LNCaP clone FGC (cell line): ENCODE results near the gene MYLK3.

ENCODE experiments used
- DNase-seq: peaks from one replicate; pipeline ENCODE4 v3.0.0-alpha.2; 2011; ENCODE audit warnings: low read depth
- H3K4me3 ChIP-seq: 2 replicates; pipeline ENCODE4 v1.5.1; 2011; ENCODE audit warnings: mild to moderate bottlenecking, low read depth, low read length, control low read depth
- TF ChIP-seq, protein P1 (sequence below): IDR thresholded peaks from 2 replicates; pipeline ENCODE4 v1.5.1; 2012; ENCODE audit warnings: mild to moderate bottlenecking; ENCODE audit not compliant: control insufficient read depth, insufficient read depth; ENCODE audit errors: extremely low read depth

MYLK3 gene

DNA sequence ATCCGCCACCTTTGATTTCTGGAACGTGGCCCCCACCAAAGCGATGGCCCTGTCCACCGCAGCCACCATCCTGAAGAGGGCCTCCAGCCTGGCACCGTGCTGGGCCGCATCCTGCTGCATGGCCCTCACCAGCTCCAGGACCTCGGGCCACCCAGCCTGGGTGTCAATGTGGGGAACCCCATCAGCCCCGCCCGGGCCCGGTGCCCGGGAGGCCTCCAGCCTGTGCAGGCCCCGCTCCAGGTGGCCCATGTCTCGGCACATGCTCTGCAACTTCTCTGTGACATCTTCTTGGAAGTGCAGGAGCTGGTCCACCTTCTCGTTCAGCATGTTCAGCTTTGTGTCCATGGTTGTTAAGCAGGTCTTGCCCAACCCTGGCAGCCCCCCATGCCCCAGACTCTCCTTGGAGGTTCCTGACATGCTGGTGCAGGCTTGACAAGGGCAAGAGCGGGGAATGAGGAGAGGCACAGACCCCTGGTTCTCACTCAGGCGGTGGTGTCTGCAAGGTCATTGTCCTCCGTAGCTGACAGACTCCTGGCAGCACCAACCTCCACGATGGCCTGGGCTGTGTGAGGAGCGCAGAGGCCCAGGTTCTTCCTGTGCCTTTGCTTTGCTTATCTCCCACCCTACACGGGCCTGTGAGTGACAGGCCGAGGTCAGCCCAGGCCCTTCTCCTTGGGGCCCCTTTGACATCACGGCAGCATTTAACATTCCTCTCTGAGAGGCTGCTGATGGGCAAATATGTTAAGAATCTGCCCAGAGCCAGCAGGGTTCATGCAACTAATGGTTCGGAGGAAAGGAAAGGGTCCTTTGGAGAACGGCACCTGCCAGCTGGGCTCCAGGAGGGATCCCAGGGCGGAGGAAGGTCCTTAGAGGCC is at the start of gene MYLK3:
MYLK3 (minus strand) TSS at position 568 of the 875 bp plus-strand sequence; CDS start at position 417, 151 bp downstream.
- DNase-seq, result no peak
- H3K4me3 ChIP-seq, result no peak within 1 kb of the TSS
- TF ChIP-seq, protein P1, sequence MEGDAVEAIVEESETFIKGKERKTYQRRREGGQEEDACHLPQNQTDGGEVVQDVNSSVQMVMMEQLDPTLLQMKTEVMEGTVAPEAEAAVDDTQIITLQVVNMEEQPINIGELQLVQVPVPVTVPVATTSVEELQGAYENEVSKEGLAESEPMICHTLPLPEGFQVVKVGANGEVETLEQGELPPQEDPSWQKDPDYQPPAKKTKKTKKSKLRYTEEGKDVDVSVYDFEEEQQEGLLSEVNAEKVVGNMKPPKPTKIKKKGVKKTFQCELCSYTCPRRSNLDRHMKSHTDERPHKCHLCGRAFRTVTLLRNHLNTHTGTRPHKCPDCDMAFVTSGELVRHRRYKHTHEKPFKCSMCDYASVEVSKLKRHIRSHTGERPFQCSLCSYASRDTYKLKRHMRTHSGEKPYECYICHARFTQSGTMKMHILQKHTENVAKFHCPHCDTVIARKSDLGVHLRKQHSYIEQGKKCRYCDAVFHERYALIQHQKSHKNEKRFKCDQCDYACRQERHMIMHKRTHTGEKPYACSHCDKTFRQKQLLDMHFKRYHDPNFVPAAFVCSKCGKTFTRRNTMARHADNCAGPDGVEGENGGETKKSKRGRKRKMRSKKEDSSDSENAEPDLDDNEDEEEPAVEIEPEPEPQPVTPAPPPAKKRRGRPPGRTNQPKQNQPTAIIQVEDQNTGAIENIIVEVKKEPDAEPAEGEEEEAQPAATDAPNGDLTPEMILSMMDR, result no peak

GRCh38 chr16:46797501-46797900 is 49.4 kb upstream of the MYLK3 start:
- TF ChIP-seq, protein P1, result no peak
- H3K4me3 ChIP-seq, result no peak overlapping the region
- no peak for DNase-seq

DNA sequence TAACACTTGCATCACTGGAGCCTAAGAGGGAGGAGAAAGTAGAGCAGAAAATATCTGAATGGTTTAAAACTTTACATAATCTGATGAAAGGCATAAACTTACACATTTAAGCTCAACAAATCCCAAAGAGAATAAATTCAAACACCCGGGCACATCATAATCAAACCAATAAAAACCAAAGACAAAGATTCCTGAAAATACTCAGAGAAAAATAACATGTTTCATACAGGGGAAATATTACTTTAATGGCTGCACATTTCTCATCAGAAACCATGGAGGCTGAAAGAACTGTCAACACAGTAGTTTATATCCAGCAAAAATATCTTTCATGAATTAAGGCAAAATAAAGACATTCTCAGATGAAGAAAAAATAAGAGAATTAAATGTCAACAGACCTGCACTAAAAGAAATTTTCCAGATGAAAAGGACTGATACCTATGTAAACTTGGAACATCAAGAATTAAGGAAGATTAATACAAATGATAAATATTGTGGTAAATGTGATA is 48.7 kb upstream of the MYLK3 start:
- no peak for DNase-seq
- no peak overlapping the region for H3K4me3 ChIP-seq
- TF ChIP-seq, protein P1, result no peak

GRCh38 chr16:46793841-46794240 is 45.7 kb upstream of the MYLK3 start:
- DNase-seq, result no peak
- TF ChIP-seq, protein P1, result no peak

GRCh38 chr16:46790599-46791270 is 42.6 kb upstream of the MYLK3 start:
- H3K4me3 ChIP-seq, result no peak overlapping the region
- TF ChIP-seq, protein P1, result no peak
- DNase-seq, result no peak

More at GRCh38 chr16:46793841-46794240, 45.7 kb upstream of the MYLK3 start:
- H3K4me3 ChIP-seq, result no peak overlapping the region

GRCh38 chr16:46789499-46790414 is 41.6 kb upstream of the MYLK3 start:
- no peak overlapping the region for H3K4me3 ChIP-seq
- no peak for DNase-seq
- TF ChIP-seq, protein P1, result no peak
